ENCODE measurements around the gene ENTPD2. TPM values are rescaled to one million over a fixed set of nuclear protein-coding genes. Genes with fewer than 3 reads are reported as not detected.
A peak's percentile ranks its signal among the peaks of the same experiment; 100 is the strongest.
"Not testable (repeated sequence)": the region's sequence is repeated elsewhere in the genome, so short reads cannot be mapped to it uniquely, and the experiment has no call there.

Gene ENTPD2
- total RNA-seq, 4 donors from 2014 or later: 3.6 to 17.1 (median 14.1) TPM

- intact Hi-C loops (cut with DNase I; ENCODE audit: low total_unique reads) (no loop called here), in situ Hi-C loops (cut with MboI; ENCODE audit: low pct_ligation_motif_present in 1 of 4, low pct_unique_long_range_greater_than_20kb in 1 of 4, low sequenced_read_pairs in 3 of 4) (no loop called here)
- no peaks in the 10 kb centered on the region for H3K27me3 ChIP-seq
These were observed 46.6 kb downstream of the ENTPD2 start for GRCh38 chr9:137007108-137007815.

GRCh38 chr9:137006116-137007003 lies 47.5 kb downstream of the ENTPD2 start:
- no peak for DNase-seq
- Histone ChIP-seq H3K4me3 (no peak overlapping the region), H3K4me1 (no peaks in the 10 kb centered on the region), H3K9me3 (no peaks in the 10 kb centered on the region), H3K36me3 (no peaks in the 10 kb centered on the region), H3K27ac (no peak overlapping the region), H3K27me3 (no peaks in the 10 kb centered on the region)
- in situ Hi-C loops (cut with MboI; ENCODE audit: low pct_ligation_motif_present in 1 of 4, low pct_unique_long_range_greater_than_20kb in 1 of 4, low sequenced_read_pairs in 3 of 4): no loop called here
- TF ChIP-seq POLR2AphosphoS5 (IDR thresholded peaks at IDR 0.05) (no peak), POLR2A (IDR thresholded peaks at IDR 0.05) (no peak), CTCF (IDR thresholded peaks at IDR 0.05) (no peak), EP300 (IDR thresholded peaks at IDR 0.05; ENCODE audit: low read depth) (no peak)
- WGBS, 2 donors (ENCODE audit: low coverage in 1 of 2): 68% methylated on average over 24 of the region's 24 CpGs; no CpG with 5 or more reads in 1 of the 2 donors
- intact Hi-C loops (cut with DNase I; ENCODE audit: low total_unique reads): no loop called here

More at GRCh38 chr9:137007108-137007815, 46.6 kb downstream of the ENTPD2 start:
- H3K9me3 ChIP-seq: no peaks in the 10 kb centered on the region
- no peak for TF ChIP-seq POLR2A (IDR thresholded peaks at IDR 0.05)
- TF ChIP-seq EP300 (IDR thresholded peaks at IDR 0.05; ENCODE audit: low read depth): no peak
- no peak for TF ChIP-seq POLR2AphosphoS5 (IDR thresholded peaks at IDR 0.05)
- no peak for TF ChIP-seq CTCF (IDR thresholded peaks at IDR 0.05)
- H3K4me1 ChIP-seq: no peaks in the 10 kb centered on the region
- 60 to 77% methylated on average over 1 to 25 of the region's 30 CpGs for WGBS, 2 donors (ENCODE audit: low coverage in 1 of 2)
- H3K36me3 ChIP-seq: no peaks in the 10 kb centered on the region
- H3K27ac ChIP-seq: no peak overlapping the region
- H3K4me3 ChIP-seq: no peak overlapping the region
- no peak for DNase-seq

GRCh38 chr9:137004285-137004684 lies 49.6 kb downstream of the ENTPD2 start:
- H3K27ac ChIP-seq; H3K27me3 ChIP-seq; H3K9me3 ChIP-seq; intact Hi-C loops (cut with DNase I; ENCODE audit: low total_unique reads); in situ Hi-C loops (cut with MboI; ENCODE audit: low pct_ligation_motif_present in 1 of 4, low pct_unique_long_range_greater_than_20kb in 1 of 4, low sequenced_read_pairs in 3 of 4); H3K4me1 ChIP-seq; H3K4me3 ChIP-seq; H3K36me3 ChIP-seq; DNase-seq: not testable (repeated sequence)
- WGBS, 2 donors (ENCODE audit: low coverage in 1 of 2): 40 to 42% methylated on average over 1 to 17 of the region's 17 CpGs
- peak in 4 of 5 experiments; percentile 43 to 58 (median 50) for TF ChIP-seq CTCF (IDR thresholded peaks at IDR 0.05)

GRCh38 chr9:137002646-137003041 lies 51.2 kb downstream of the ENTPD2 start:
- in situ Hi-C loops (cut with MboI; ENCODE audit: low pct_ligation_motif_present in 1 of 4, low pct_unique_long_range_greater_than_20kb in 1 of 4, low sequenced_read_pairs in 3 of 4) (no loop called here), intact Hi-C loops (cut with DNase I; ENCODE audit: low total_unique reads) (no loop called here)
- WGBS, 2 donors (ENCODE audit: low coverage in 1 of 2): 83% methylated on average over 10 of the region's 10 CpGs; no CpG with 5 or more reads in 1 of the 2 donors
- no peaks in the 10 kb centered on the region for H3K36me3 ChIP-seq
- no peaks in the 10 kb centered on the region for H3K9me3 ChIP-seq
- no peaks in the 10 kb centered on the region for H3K27me3 ChIP-seq
- no peak for DNase-seq
- TF ChIP-seq EP300 (IDR thresholded peaks at IDR 0.05; ENCODE audit: low read depth): no peak
- no peak for TF ChIP-seq POLR2AphosphoS5 (IDR thresholded peaks at IDR 0.05)
- no peak for TF ChIP-seq CTCF (IDR thresholded peaks at IDR 0.05)
- TF ChIP-seq POLR2A (IDR thresholded peaks at IDR 0.05): no peak
- peaks cover 0 to 8% (median under 1%) of the 10 kb centered on the region in 4 donors for H3K4me1 ChIP-seq
- H3K27ac ChIP-seq: no peak overlapping the region
- H3K4me3 ChIP-seq: no peak overlapping the region

Measured in transverse colon (tissue), 4 donors.